LNCAP (cell line): Measurements from ENCODE around the gene CEP95.

Source experiments
- TF ChIP-seq, protein P1 (sequence below): fragments of 450-650 bp; IDR thresholded peaks from 2 replicates; pipeline ENCODE4 v1.5.1; 2017; ENCODE audit warnings: mild to moderate bottlenecking

CEP95 gene

DNA sequence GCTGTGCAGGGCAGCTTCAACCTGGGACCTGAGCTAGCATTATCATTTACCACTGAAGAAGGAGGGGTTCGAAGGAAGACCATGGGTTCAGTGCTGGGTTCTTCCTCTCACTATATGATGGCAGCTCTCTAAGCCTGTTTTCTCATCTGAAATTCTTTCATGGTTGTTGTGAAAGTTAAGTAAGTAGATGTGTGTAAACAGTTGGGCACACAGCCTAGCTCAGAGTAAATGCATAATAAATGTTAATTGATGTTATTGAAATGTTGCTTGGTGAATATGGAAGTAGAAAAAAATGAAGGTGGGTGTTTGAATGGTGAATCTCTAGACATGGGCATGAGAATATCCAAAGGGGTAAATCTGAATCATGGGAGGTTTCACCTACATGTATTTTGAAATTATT is 9.1 kb downstream of the CEP95 start:
- TF ChIP-seq, protein P1, sequence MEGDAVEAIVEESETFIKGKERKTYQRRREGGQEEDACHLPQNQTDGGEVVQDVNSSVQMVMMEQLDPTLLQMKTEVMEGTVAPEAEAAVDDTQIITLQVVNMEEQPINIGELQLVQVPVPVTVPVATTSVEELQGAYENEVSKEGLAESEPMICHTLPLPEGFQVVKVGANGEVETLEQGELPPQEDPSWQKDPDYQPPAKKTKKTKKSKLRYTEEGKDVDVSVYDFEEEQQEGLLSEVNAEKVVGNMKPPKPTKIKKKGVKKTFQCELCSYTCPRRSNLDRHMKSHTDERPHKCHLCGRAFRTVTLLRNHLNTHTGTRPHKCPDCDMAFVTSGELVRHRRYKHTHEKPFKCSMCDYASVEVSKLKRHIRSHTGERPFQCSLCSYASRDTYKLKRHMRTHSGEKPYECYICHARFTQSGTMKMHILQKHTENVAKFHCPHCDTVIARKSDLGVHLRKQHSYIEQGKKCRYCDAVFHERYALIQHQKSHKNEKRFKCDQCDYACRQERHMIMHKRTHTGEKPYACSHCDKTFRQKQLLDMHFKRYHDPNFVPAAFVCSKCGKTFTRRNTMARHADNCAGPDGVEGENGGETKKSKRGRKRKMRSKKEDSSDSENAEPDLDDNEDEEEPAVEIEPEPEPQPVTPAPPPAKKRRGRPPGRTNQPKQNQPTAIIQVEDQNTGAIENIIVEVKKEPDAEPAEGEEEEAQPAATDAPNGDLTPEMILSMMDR, result no peak

DNA sequence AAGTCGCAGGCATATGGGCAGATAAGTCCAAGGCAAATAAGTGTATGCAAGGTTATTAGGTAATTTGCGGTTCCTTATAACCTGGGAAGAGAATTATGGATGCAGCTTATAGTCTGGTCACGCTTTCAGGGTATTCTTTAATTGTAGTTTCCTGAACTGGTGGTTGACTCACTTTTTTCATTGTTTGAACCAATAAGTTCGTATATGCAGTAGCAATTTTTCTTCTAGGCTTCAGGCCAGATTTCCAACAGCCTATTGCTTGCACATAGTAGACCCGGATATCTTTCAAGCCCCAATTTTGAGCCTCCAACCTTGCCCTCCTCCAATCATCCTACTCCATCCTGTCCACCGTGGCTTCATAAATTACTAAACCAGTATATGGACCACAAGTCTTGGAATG is 12.8 kb downstream of the CEP95 start:
- TF ChIP-seq, protein P1, result no peak

DNA sequence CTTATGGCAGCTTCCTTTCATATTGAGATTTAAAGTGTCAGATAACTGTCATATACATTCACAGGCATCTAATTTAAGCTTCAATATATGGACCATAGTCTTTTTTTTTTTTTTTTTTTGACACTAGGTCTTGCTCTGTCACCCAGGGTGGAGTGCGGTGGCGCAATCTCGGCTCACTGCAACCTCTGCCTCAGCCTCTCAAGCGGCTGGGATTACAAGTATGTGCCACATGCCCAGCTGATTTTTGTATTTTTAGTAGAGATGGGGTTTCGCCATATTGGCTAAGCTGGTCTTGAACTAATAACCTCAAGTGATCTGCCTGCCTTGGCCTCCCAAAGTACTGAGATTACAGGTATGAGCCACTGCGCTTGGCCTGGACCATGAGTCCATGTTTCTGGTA is 13.6 kb downstream of the CEP95 start:
- TF ChIP-seq, protein P1, result no peak

DNA sequence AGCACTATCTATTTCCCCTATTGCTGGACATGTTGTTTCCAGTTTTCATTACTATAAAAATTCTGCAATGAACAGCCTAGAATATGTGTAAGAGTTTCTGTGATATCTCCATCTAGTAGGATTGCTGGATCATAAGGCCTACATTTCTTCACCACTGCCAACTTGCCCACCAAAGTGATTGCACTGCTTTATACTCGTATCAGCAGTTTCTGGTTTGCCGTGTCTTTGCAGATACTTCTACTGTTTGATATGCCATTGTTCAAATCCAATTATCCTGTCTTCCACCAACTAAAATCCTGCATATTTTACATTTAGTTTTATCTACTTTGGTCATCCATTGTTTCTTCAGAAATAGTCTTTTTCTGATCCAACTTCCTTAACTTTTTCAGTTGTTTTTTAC is 21.1 kb downstream of the CEP95 start:
- TF ChIP-seq, protein P1, result no peak

DNA sequence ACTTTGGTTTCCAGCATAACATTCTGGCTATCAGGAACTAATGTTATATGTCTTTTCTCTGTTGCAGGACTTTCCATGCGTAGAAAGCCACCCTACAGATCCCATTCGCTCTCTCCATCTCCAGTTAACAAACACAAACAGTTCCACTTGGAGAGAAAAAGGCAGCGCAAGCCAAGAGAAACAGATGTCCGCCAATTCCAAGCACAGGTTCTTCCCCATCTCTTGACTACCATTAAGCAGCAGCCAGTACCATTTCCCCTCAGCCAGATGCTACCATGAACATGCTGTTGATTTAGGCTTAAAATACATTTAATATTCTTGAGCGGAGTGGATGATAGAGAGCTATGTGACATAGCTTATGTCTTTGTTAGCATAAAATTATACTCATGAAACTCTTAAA is 22.4 kb downstream of the CEP95 start:
- TF ChIP-seq, protein P1, result no peak

DNA sequence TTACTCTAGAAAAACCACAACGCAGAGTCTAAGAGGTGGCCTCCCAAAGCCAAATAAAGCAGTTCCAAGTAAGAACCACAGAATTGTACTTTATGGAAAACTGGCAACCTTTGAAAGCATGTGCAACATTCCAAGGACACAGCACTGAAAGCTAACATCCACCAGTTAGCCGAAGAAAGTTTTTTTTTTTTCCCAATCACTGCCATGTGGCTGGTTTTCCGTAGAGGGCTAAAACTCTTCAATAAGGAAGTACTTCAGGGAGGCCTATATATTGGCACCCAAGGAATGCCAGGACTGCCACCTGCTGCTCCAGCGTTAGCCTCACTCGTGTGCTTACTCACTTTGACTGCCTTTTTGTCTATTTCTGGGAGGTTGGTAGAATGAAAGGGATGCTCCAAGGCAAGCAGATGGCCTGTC is 25.2 kb downstream of the CEP95 start:
- TF ChIP-seq, protein P1, result no peak

DNA sequence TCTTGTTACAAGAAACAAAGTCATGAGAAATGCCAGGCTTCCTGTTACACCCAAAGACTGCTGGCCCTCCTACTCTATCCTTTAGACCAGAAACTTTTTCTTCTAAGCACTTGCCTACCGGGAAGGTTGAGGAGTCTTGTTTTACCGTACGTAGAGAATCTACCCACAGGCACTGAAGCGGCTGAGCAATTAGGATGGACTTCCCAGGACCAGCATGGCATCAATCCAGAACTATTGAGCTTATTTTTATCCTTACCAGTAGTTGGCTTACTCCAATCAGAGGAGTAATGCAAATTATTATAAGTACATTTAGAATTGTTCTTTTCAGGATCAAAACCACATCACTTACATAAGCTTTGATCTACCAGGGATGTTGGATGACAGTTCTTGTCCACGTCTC is 25.6 kb downstream of the CEP95 start:
- TF ChIP-seq, protein P1, result no peak

DNA sequence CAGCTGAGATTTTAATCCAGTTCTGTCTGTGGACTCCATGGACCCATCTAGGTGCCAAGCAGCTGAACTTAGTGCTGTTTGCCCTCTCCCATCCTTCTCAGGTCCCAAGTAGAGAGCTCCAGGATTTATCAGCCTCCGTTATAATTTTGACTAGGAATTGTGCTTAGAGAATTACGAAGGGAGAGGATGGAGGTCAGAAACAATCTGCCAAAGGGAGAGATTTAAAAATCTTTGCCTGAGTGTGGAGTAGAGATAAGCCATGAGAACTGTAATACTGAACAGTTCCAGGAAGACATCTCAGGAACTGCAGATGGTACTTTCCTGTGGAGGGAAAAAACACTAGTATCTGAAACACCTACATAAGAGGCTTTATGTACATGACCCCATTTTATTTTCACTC is 27.0 kb downstream of the CEP95 start:
- TF ChIP-seq, protein P1, result no peak
